SU-DHL-6 (cell line): ENCODE results near the gene SCO2.

Experiments used
- H2AFZ ChIP-seq: fragments of 200-600 bp; sonication (generic); 2 replicates; pipeline ENCODE4 v1.6.1; 2014; ENCODE audit warnings: low read depth, mild to moderate bottlenecking, moderate library complexity, mixed read lengths, antibody characterized with exemption, low read length; ENCODE audit not compliant: severe bottlenecking
- H3F3A ChIP-seq: fragments of 200-600 bp; shearing (Covaris generic); 2 replicates; pipeline ENCODE4 v1.6.0; 2016; ENCODE audit warnings: antibody characterized with exemption, mild to moderate bottlenecking; ENCODE audit not compliant: insufficient read depth
- H3K27ac ChIP-seq: fragments of 200-600 bp; sonication (generic); 2 replicates; pipeline ENCODE4 v1.5.1; 2016; ENCODE audit warnings: low read depth, mild to moderate bottlenecking, low read length, moderate library complexity, mixed read lengths
- H3K27me3 ChIP-seq: fragments of 200-600 bp; sonication (generic), shearing (Covaris generic); 2 replicates; pipeline ENCODE4 v1.6.0; 2014; ENCODE audit warnings: mild to moderate bottlenecking, low read length
- H3K36me3 ChIP-seq: fragments of 200-600 bp; sonication (generic); 2 replicates; pipeline ENCODE4 v1.6.1; 2014; ENCODE audit warnings: mild to moderate bottlenecking, low read length, mixed read lengths
- H3K4me2 ChIP-seq: fragments of 300-600, 200-600 bp; shearing (Covaris generic), sonication (generic); 2 replicates; pipeline ENCODE4 v1.6.0; 2014; ENCODE audit warnings: low read length, low read depth, mild to moderate bottlenecking; ENCODE audit not compliant: poor library complexity, severe bottlenecking
- H3K4me3 ChIP-seq: fragments of 200-600 bp; sonication (generic); 2 replicates; pipeline ENCODE4 v1.5.1; 2014; ENCODE audit warnings: antibody characterized with exemption, low read length, mild to moderate bottlenecking, mixed read lengths; ENCODE audit not compliant: insufficient read depth, poor library complexity, severe bottlenecking
- H3K79me2 ChIP-seq: fragments of 200-600 bp; sonication (generic); 2 replicates; pipeline ENCODE4 v1.6.1; 2014; ENCODE audit warnings: mild to moderate bottlenecking, low read length, moderate library complexity; ENCODE audit not compliant: insufficient read depth
- H3K9ac ChIP-seq: fragments of 200-600 bp; sonication (generic); 2 replicates; pipeline ENCODE4 v1.7.0; 2014; ENCODE audit warnings: mild to moderate bottlenecking, low read length
- H3K9me2 ChIP-seq: fragments of 200-600 bp; sonication (generic); replicated peaks from 2 replicates; pipeline ENCODE4 v1.6.1; 2014; ENCODE audit warnings: low read length; ENCODE audit not compliant: insufficient read depth
- H3K9me3 ChIP-seq: fragments of 200-600 bp; sonication (generic); 2 replicates; pipeline ENCODE4 v1.6.1; 2014; ENCODE audit warnings: low read length, mixed read lengths; ENCODE audit not compliant: insufficient read depth
- H4K20me1 ChIP-seq: fragments of 200-600 bp; sonication (generic); 2 replicates; pipeline ENCODE4 v1.6.1; 2014; ENCODE audit warnings: low read depth, mild to moderate bottlenecking, antibody characterized with exemption, low read length, moderate library complexity, mixed read lengths
- CTCF ChIP-seq: fragments of 200-600 bp; sonication (generic); IDR thresholded peaks from one replicate; pipeline ENCODE4 v1.5.1; 2017; ENCODE audit warnings: antibody characterized with exemption, mild to moderate bottlenecking, low read length, moderate library complexity; ENCODE audit not compliant: insufficient read depth, poor library complexity, severe bottlenecking
- EZH2phosphoT487 ChIP-seq: fragments of 200-600 bp; sonication (generic), shearing (Covaris generic); conservative IDR thresholded peaks from 2 replicates; pipeline ENCODE4 v1.6.1; 2018; ENCODE audit warnings: mild to moderate bottlenecking, antibody characterized with exemption, low read length, moderate library complexity, mixed read lengths

Gene SCO2

DNA sequence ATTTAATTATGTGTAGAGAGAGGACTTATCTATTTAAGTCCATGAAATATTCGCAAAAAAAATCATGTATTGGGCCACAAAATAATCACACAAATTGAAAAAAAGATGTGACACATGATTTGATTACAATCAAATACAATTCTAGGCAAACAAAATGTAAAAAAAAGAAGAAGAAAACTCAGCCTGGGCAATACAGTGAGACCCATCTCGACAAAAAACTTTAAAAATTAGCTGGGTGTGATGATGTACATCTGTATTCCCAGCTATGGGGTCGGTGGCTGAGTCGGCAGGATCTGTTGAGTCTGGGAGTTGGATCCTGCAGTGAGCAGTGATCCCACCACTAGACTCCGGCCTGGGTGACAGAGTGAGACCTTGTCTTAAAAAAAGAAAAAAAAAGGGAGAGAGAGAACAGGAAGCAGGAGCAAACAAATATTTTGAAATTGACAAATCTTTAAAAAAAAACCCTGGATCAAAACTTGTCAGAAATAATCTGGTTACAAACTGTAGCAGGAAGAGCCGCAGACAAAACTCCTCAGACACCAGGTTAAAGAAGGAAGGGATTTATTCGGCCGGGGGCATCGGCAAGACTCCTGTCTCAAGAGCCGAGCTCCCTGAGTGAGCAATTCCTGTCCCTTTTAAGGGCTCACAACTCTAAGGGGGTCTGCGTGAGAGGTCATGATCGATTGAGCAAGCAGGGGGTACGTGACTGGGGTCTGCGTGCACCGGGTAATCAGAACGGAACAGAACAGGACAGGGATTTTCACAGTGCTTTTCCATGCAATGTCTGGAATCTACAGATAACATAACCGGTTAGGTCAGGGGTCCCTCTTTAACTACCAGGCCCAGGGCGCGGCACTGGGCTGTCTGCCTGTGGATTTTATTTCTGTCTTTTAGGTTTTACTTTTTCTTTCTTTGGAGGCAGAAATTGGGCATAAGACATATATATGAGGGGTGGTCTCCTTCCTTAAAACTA is 7.7 kb upstream of the SCO2 start:
- no peak overlapping the region for H3K4me2 ChIP-seq
- no peaks in the 10 kb centered on the region for H3K9me2 ChIP-seq
- H3F3A ChIP-seq: peaks cover 18% of the 10 kb centered on the region
- no peaks in the 10 kb centered on the region for H3K36me3 ChIP-seq
- H4K20me1 ChIP-seq: no peaks in the 10 kb centered on the region
- no peaks in the 10 kb centered on the region for H3K9me3 ChIP-seq
- no peak for TF ChIP-seq CTCF
- no peak for TF ChIP-seq EZH2phosphoT487
- no peak overlapping the region for H3K27ac ChIP-seq
- no peaks in the 10 kb centered on the region for H3K27me3 ChIP-seq
- H3K79me2 ChIP-seq: no peaks in the 10 kb centered on the region
- no peak overlapping the region for H3K9ac ChIP-seq
- H3K4me3 ChIP-seq: no peak overlapping the region
- no peak overlapping the region for H2AFZ ChIP-seq

DNA sequence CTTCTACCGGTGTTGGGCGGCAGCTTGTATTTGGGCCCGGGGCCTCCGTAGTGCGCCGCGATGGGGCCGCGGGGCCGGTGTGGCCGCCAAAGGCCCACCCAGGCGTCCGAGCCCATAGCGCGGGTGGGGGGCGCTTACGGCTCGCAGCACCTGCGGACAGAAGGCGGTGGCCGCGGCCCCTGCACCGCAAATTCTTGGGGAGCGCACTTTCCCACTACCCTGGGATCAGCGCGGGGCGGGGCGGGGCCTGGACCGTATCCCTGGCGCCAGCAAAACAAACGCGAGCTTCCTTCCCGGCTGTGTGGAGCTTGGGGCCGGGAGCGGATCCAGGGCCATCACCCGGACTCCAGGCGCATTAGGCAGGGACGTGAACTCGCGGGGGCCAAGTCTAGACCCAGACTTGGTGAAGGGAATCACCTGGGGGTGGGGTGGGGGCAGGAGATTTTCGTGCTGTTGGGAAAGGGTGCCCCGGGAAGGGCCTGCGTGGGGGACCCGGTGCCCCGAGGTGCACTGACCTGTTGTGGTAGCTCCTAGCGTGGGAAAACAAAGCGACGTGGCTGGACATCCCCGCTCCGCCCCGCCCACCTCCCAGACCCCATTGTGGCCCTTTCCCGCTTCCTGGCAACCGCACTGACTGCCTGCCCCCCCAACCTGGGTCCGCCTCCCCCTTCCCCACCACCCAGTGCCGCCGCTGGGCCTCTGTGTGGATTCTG is 6.7 kb upstream of the SCO2 start:
- Histone ChIP-seq H3K9me2 (no peaks in the 10 kb centered on the region), H3K9ac (peak overlapping the region; percentile 62), H3K4me3 (peak overlapping the region; percentile 51), H2AFZ (no peak overlapping the region), H3F3A (peaks cover 25% of the 10 kb centered on the region), H3K27me3 (no peaks in the 10 kb centered on the region), H3K9me3 (no peaks in the 10 kb centered on the region), H3K36me3 (no peaks in the 10 kb centered on the region), H3K4me2 (peak overlapping the region; percentile 61), H3K27ac (no peak overlapping the region), H3K79me2 (no peaks in the 10 kb centered on the region), H4K20me1 (no peaks in the 10 kb centered on the region)
- no peak for TF ChIP-seq CTCF
- no peak for TF ChIP-seq EZH2phosphoT487

DNA sequence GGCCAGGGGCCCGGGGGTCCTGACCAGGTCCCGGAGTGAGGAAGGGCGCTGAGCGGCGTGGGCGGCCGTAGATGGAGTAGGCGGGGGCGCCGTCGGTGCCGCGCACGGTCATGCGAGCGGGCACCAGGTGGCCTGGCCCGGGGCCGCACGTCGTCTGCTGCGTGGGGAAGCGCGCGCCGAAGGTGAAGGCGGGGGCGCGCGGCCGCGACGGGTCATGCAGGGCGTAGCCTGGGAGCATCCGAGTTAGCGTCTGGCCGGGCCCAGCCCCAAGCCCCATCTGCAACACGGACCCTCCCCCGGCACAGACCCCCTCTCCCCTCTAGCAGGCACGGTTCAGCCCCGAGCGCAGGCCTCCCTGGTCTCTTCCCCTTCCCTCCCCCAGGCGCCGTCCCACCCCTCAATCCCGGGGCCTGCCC is 6.2 kb upstream of the SCO2 start:
- peak overlapping the region; percentile 7 for H2AFZ ChIP-seq
- no peaks in the 10 kb centered on the region for H3K27me3 ChIP-seq
- peaks cover 25% of the 10 kb centered on the region for H3F3A ChIP-seq
- H3K79me2 ChIP-seq: no peaks in the 10 kb centered on the region
- H3K9me3 ChIP-seq: no peaks in the 10 kb centered on the region
- H3K4me3 ChIP-seq: peak overlapping the region; percentile 51
- no peaks in the 10 kb centered on the region for H3K9me2 ChIP-seq
- no peak overlapping the region; the same call in 1 of the 2 replicates for H3K27ac ChIP-seq
- no peak for TF ChIP-seq CTCF
- TF ChIP-seq EZH2phosphoT487: 0 out of 2 replicates have a peak, but pooled peaks have one; percentile 82
- H3K4me2 ChIP-seq: peak overlapping the region; percentile 61
- no peaks in the 10 kb centered on the region for H4K20me1 ChIP-seq
- H3K36me3 ChIP-seq: no peaks in the 10 kb centered on the region
- peak overlapping the region; percentile 62 for H3K9ac ChIP-seq
